GM12878 (cell line): ENCODE results near the gene TMEM35B. TPM values are rescaled to one million over a fixed set of nuclear protein-coding genes. Genes with fewer than 3 reads are reported as not detected.

ENCODE experiments used
- ATAC-seq: fragments of 200-7000 bp; cut with Tn5 transposase; 3 replicates; pipeline ENCODE4 v1.9.1; 2020; ENCODE audit warnings: mild to moderate bottlenecking, moderate library complexity
- BruUV-seq: library from RNA; stranded (reverse); fragments of 400-500 nt; replicated peaks from 2 replicates; lab custom pipeline; 2021; lab: Mats Ljungman, UMichigan
- CTCF ChIA-PET: fragments of 300-600 bp; sonication (Branson Sonifier 250); formaldehyde crosslinking; extraction: SDS; loops from one replicate; lab custom pipeline; 2021; ENCODE audit warnings: inconsistent platforms; lab: Yijun Ruan, JAX
- POLR2A ChIA-PET: fragments of 350-600 bp; formaldehyde crosslinking; extraction: SDS; loops from one replicate; lab custom pipeline; 2021; ENCODE audit warnings: inconsistent platforms; lab: Charles Lee
- RAD21 ChIA-PET: fragments of 300-600 bp; sonication (Branson Sonifier 250); formaldehyde crosslinking; loops from one replicate; lab custom pipeline; 2023; ENCODE audit warnings: antibody characterized with exemption; ENCODE audit not compliant: unreplicated experiment; lab: Charles Lee
- SMC1A ChIA-PET: fragments of 300-600 bp; sonication (Branson Sonifier 250); formaldehyde crosslinking; loops from one replicate; lab custom pipeline; 2023; ENCODE audit not compliant: unreplicated experiment, uncharacterized antibody; lab: Charles Lee
- DNase-seq: peaks from one replicate; pipeline ENCODE4 v3.0.0-alpha.2; 2011; ENCODE audit warnings: low read depth, low spot score
- FAIRE-seq: peaks from 3 replicates; lab custom pipeline; 2011; peaks lifted over from hg19 to GRCh38; lab: Jason Lieb, UNC
- H2AFZ ChIP-seq: 2 replicates; pipeline ENCODE4 v1.6.0; 2011; ENCODE audit warnings: low read depth, low read length, control low read depth; ENCODE audit not compliant: control insufficient read depth
- H3K27ac ChIP-seq: 2 replicates; pipeline ENCODE4 v1.5.1; 2011; ENCODE audit warnings: control low read depth; ENCODE audit not compliant: control insufficient read depth, insufficient read depth
- H3K27me3 ChIP-seq, 2 experiments: replicated peaks in 1 of 2; 2 replicates each; pipeline versions ENCODE4 v1.6.0 to v1.6.1; 2011; ENCODE audit warnings: low read length in 1 of 2; ENCODE audit not compliant: control insufficient read depth in 2 of 2, insufficient read depth in 2 of 2
- H3K36me3 ChIP-seq, 2 experiments: 2 replicates each; pipeline ENCODE4 v1.5.1; 2011; ENCODE audit warnings: low read length in 1 of 2; ENCODE audit not compliant: control insufficient read depth in 2 of 2, insufficient read depth in 2 of 2
- H3K4me1 ChIP-seq: 2 replicates; pipeline ENCODE4 v1.6.1; 2011; ENCODE audit warnings: mild to moderate bottlenecking, low read length, moderate library complexity, mixed read lengths; ENCODE audit not compliant: control insufficient read depth, insufficient read depth
- H3K4me2 ChIP-seq: 2 replicates; pipeline ENCODE4 v1.6.0; 2011; ENCODE audit warnings: control low read depth; ENCODE audit not compliant: control insufficient read depth, insufficient read depth
- H3K4me3 ChIP-seq: fragments of 200-600 bp; sonication (generic); 2 replicates; pipeline ENCODE4 v1.5.1; 2016
- H3K79me2 ChIP-seq: 2 replicates; pipeline ENCODE4 v1.6.0; 2011; ENCODE audit warnings: low read length; ENCODE audit not compliant: control insufficient read depth, insufficient read depth
- H3K9ac ChIP-seq: 2 replicates; pipeline ENCODE4 v1.8.0; 2011; ENCODE audit warnings: low read length, control low read depth, mixed read lengths; ENCODE audit not compliant: control insufficient read depth, insufficient read depth
- H3K9me3 ChIP-seq: replicated peaks from 3 replicates; pipeline ENCODE4 v1.5.1; 2011; ENCODE audit warnings: mild to moderate bottlenecking, low read length; ENCODE audit not compliant: control insufficient read depth, insufficient read depth
- H4K20me1 ChIP-seq: 2 replicates; pipeline ENCODE4 v1.6.0; 2011; ENCODE audit not compliant: control insufficient read depth, insufficient read depth
- ATF7 ChIP-seq: fragments of 450-650 bp; IDR thresholded peaks from 2 replicates; pipeline ENCODE4 v1.6.1; 2016; ENCODE audit warnings: low read depth, mild to moderate bottlenecking
- BMI1 ChIP-seq: fragments of 450-650 bp; IDR thresholded peaks from 2 replicates; pipeline ENCODE4 v1.6.1; 2016; ENCODE audit warnings: mild to moderate bottlenecking, moderate library complexity, borderline replicate concordance
- CHD4 ChIP-seq: fragments of 200-600 bp; sonication (generic); IDR thresholded peaks from 2 replicates; pipeline ENCODE4 v1.6.1; 2016; ENCODE audit warnings: mild to moderate bottlenecking
- ESRRA ChIP-seq: IDR thresholded peaks from 2 replicates; pipeline ENCODE4 v1.6.1; 2012; ENCODE audit warnings: mild to moderate bottlenecking, low read length, improper control_type of control experiment
- IKZF1 ChIP-seq: fragments of 450-650 bp; conservative IDR thresholded peaks from 2 replicates; pipeline ENCODE4 v1.6.1; 2017; ENCODE audit warnings: antibody characterized with exemption, mild to moderate bottlenecking
- KAT2A ChIP-seq: conservative IDR thresholded peaks from 2 replicates; pipeline ENCODE4 v1.6.1; 2011; ENCODE audit warnings: low read depth, low read length; ENCODE audit not compliant: control insufficient read depth
- KDM1A ChIP-seq: fragments of 200-600 bp; sonication (generic); IDR thresholded peaks from 2 replicates; pipeline ENCODE4 v1.6.1; 2016; ENCODE audit warnings: borderline replicate concordance
- MTA2 ChIP-seq: fragments of 450-650 bp; IDR thresholded peaks from 2 replicates; pipeline ENCODE4 v1.6.1; 2016; ENCODE audit warnings: low read depth, mild to moderate bottlenecking, moderate library complexity
- NBN ChIP-seq: fragments of 450-650 bp; IDR thresholded peaks from 2 replicates; pipeline ENCODE4 v1.6.1; 2016
- NFYB ChIP-seq: IDR thresholded peaks from 2 replicates; pipeline ENCODE4 v1.6.1; 2011; ENCODE audit warnings: low read depth, mild to moderate bottlenecking, low read length, improper control_type of control experiment, moderate library complexity; ENCODE audit not compliant: insufficient read depth
- NR2C1 ChIP-seq: fragments of 450-650 bp; IDR thresholded peaks from 2 replicates; pipeline ENCODE4 v1.6.1; 2017; ENCODE audit warnings: antibody characterized with exemption, mild to moderate bottlenecking, moderate library complexity
- NR2C2 ChIP-seq: IDR thresholded peaks from 2 replicates; pipeline ENCODE4 v1.6.1; 2011; ENCODE audit warnings: borderline replicate concordance, low read depth; ENCODE audit not compliant: control insufficient read depth, insufficient read length
- NR2F1 ChIP-seq: fragments of 450-650 bp; conservative IDR thresholded peaks from 2 replicates; pipeline ENCODE4 v1.6.1; 2017; ENCODE audit warnings: mild to moderate bottlenecking
- SIX5 ChIP-seq: IDR thresholded peaks from 2 replicates; pipeline ENCODE4 v1.6.1; 2011; ENCODE audit warnings: mild to moderate bottlenecking, low read depth, low read length, moderate library complexity; ENCODE audit not compliant: severe bottlenecking
- SREBF1 ChIP-seq: IDR thresholded peaks from 2 replicates; pipeline ENCODE4 v1.6.1; 2012; ENCODE audit warnings: mild to moderate bottlenecking, low read length
- TCF12 ChIP-seq: IDR thresholded peaks from 2 replicates; pipeline ENCODE4 v1.6.1; 2011; ENCODE audit warnings: low read depth, mild to moderate bottlenecking, low read length
- ZBED1 ChIP-seq: IDR thresholded peaks from 2 replicates; pipeline ENCODE4 v1.6.1; 2016; ENCODE audit warnings: borderline replicate concordance
- ZNF217 ChIP-seq: fragments of 450-650 bp; IDR thresholded peaks from 2 replicates; pipeline ENCODE4 v1.6.1; 2017; ENCODE audit warnings: antibody characterized with exemption, mild to moderate bottlenecking
- WGBS: methylation state at CpG from one replicate; pipeline ENCODE4 v1.1.6; 2016; ENCODE audit warnings: low lambda C conversion rate; ENCODE audit not compliant: insufficient replicate concordance, insufficient coverage; ENCODE audit errors: missing lambda C conversion rate; 5-methylcytosine and 5-hydroxymethylcytosine counted together
- in situ Hi-C: fragments of 300-500 bp; cut with MboI; formaldehyde crosslinking; loops from 9 replicates; pipeline ENCODE4 v1.14.3; 2018; ENCODE audit warnings: mixed read lengths
- intact Hi-C: fragments of 100-400 bp; cut with micrococcal nuclease; formaldehyde crosslinking; loops from one replicate; pipeline ENCODE4 v1.14.2; 2022; ENCODE audit not compliant: unreplicated experiment
- polyA plus RNA-seq, 11 experiments: library from polyadenylated mRNA; depleted of rRNA in 4 of 11; unstranded in 6 of 11; stranded (reverse) in 5 of 11; fragments of >200 nt; fragmentation: Nextera tagmentation in 4 of 11; fragmentation: Illumina TruSeq in 1 of 11; extraction: Ambion mirVana in 4 of 11; extraction: Trizol in 1 of 11; gene quantifications; 1 replicate in 1 of 11; 2 replicates in 10 of 11; pipeline versions ENCODE4 v1.2.1 to v1.2.3, GENCODE V29; 2011 to 2016; ENCODE audit warnings: inconsistent platforms in 2 of 11, missing spikeins in 2 of 11, low read depth in 1 of 11
- total RNA-seq, 4 experiments: library from RNA; depleted of rRNA in 3 of 4; stranded (reverse); fragments of >200 nt in 3 of 4; fragmentation: Illumina TruSeq in 1 of 4; extraction: Trizol in 1 of 4; gene quantifications; 2 replicates each; pipeline versions ENCODE4 v1.2.1 to v1.2.3, GENCODE V29; 2013 to 2021
- TF ChIP-seq, protein P1 (sequence below): fragments of 450-650 bp; IDR thresholded peaks from 2 replicates; pipeline ENCODE4 v1.6.1; 2014; ENCODE audit warnings: mild to moderate bottlenecking
- TF ChIP-seq, protein P2 (sequence below): fragments of 450-650 bp; IDR thresholded peaks from 2 replicates; pipeline ENCODE4 v1.6.1; 2016; ENCODE audit warnings: mild to moderate bottlenecking

The TMEM35B gene
- total and polyA plus RNA-seq, 10 of the 15 experiments (the other 5 are each of a cell fraction or from before 2014, with no cell fraction given), result 14.8 to 138 (median 32.8) TPM

DNA sequence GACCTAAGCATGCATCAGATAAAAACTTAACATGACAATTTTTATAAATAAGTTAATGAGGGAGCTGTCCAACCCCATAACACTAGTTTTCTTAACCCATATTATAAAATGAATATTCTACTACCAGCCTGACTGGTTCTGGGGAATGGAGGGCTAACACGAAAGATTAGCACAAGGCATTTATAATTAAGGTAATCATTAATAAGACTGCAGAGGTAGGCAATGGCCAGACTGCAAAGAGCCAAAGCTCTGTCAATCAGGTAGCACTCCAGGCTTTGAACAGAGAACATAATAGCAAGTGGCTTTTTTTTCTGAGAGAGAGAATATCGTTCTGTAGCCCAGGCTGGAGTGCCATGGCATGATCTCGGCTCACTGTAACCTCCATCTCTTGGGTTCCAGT lies 20.6 kb upstream of the TMEM35B start:
- CTCF ChIA-PET, result no interaction called here
- no peaks in the 10 kb centered on the region for H3K9me3 ChIP-seq
- DNase-seq, result no peak
- no peak overlapping the region for H3K4me2 ChIP-seq
- in situ Hi-C loops (no loop called here), intact Hi-C loops (no loop called here)
- H4K20me1 ChIP-seq, result no peaks in the 10 kb centered on the region
- H3K27ac ChIP-seq, result no peak overlapping the region
- no peak overlapping the region for H3K4me3 ChIP-seq
- no peak for ATAC-seq
- no TSS peak for BruUV-seq
- H3K79me2 ChIP-seq, result no peaks in the 10 kb centered on the region
- H3K4me1 ChIP-seq, result no peaks in the 10 kb centered on the region
- WGBS, result 98% methylated on average over 3 of the region's 3 CpGs
- SMC1A ChIA-PET, result interaction anchor here (0.9 to 1.9 kb wide), 5 partner anchors 14 to 402 kb away, joined by 3 to 6 read pairs (median 3); partner anchors contain the start of gene TMEM35B
- H2AFZ ChIP-seq, result no peak overlapping the region
- H3K36me3 ChIP-seq, result peaks cover 0 to 9% of the 10 kb centered on the region in 2 experiments; a peak in 1 of 4 replicates
- no peak for FAIRE-seq
- no peaks in the 10 kb centered on the region for H3K27me3 ChIP-seq
- no peak overlapping the region for H3K9ac ChIP-seq
- RAD21 ChIA-PET, result interaction anchor here (1.2 kb wide), 1 partner anchor 11 kb away, joined by 3 read pairs; no protein-coding TSS in a partner anchor
- TF ChIP-seq NFYB (no peak), ATF7 (no peak)
- POLR2A ChIA-PET, result interaction anchor here (0.6 to 1.2 kb wide), 4 partner anchors 21 to 786 kb away, joined by 3 to 5 read pairs (median 4); partner anchors contain the start of gene TMEM35B

DNA sequence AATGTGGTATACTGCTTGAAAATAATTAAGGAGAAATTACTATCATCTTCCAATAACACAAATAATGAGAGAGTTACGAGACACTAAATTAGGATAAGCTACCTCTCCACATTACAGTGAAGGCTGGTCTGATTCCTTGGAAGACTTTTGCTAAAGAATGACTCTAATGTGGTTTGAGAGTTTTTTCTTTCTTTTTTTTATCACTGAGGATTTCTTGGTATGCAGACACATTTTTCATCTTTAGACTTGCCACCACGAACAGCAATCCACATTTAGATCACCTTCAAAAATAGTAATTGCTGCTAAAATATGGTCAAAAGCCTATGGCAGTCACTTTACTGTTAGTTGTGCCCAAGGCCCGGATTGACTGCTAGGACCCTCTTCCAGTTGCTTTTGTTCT lies 16.6 kb upstream of the TMEM35B start:
- no TSS peak for BruUV-seq
- Histone ChIP-seq H3K9ac (no peak overlapping the region), H4K20me1 (no peaks in the 10 kb centered on the region), H3K36me3 (peaks cover 0 to 9% of the 10 kb centered on the region in 2 experiments; a peak in 1 of 4 replicates), H3K27me3 (no peaks in the 10 kb centered on the region), H3K9me3 (no peaks in the 10 kb centered on the region), H2AFZ (no peak overlapping the region), H3K4me3 (no peak overlapping the region), H3K27ac (no peak overlapping the region), H3K79me2 (no peaks in the 10 kb centered on the region), H3K4me1 (no peaks in the 10 kb centered on the region), H3K4me2 (no peak overlapping the region)
- in situ Hi-C loops (no loop called here), intact Hi-C loops (no loop called here)
- ChIA-PET RAD21 (no interaction called here), CTCF (no interaction called here), POLR2A (no interaction called here), SMC1A (no interaction called here)
- DNase-seq, result no peak
- no peak for FAIRE-seq
- whole genome bisulfite sequencing, result 76% methylated on average over 3 of the region's 3 CpGs
- ATAC-seq, result no peak
- TF ChIP-seq ZBED1, result no peak
- TF ChIP-seq IKZF1, result no peak
- no peak for TF ChIP-seq KDM1A
- no peak for TF ChIP-seq NR2C2
- TF ChIP-seq MTA2, result no peak
- no peak for TF ChIP-seq SIX5
- no peak for TF ChIP-seq KAT2A
- no peak for TF ChIP-seq ZNF217
- no peak for TF ChIP-seq ESRRA
- no peak for TF ChIP-seq NR2C1
- TF ChIP-seq NR2F1, result no peak
- no peak for TF ChIP-seq BMI1
- TF ChIP-seq TCF12, result no peak
- no peak for TF ChIP-seq CHD4
- TF ChIP-seq, protein P1, sequence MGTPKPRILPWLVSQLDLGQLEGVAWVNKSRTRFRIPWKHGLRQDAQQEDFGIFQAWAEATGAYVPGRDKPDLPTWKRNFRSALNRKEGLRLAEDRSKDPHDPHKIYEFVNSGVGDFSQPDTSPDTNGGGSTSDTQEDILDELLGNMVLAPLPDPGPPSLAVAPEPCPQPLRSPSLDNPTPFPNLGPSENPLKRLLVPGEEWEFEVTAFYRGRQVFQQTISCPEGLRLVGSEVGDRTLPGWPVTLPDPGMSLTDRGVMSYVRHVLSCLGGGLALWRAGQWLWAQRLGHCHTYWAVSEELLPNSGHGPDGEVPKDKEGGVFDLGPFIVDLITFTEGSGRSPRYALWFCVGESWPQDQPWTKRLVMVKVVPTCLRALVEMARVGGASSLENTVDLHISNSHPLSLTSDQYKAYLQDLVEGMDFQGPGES, result no peak
- TF ChIP-seq NBN, result no peak
- TF ChIP-seq, protein P2, sequence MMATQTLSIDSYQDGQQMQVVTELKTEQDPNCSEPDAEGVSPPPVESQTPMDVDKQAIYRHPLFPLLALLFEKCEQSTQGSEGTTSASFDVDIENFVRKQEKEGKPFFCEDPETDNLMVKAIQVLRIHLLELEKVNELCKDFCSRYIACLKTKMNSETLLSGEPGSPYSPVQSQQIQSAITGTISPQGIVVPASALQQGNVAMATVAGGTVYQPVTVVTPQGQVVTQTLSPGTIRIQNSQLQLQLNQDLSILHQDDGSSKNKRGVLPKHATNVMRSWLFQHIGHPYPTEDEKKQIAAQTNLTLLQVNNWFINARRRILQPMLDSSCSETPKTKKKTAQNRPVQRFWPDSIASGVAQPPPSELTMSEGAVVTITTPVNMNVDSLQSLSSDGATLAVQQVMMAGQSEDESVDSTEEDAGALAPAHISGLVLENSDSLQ, result no peak
- no peak for TF ChIP-seq SREBF1
